Subcutaneous adipose tissue (tissue), 4 donors: ENCODE measurements around the gene LIPJ. TPM values are rescaled to one million over a fixed set of nuclear protein-coding genes. Genes with fewer than 3 reads are reported as not detected.

Experiments
- total RNA-seq, 4 donors: library from RNA; depleted of rRNA; stranded (reverse); fragments of >200 nt; gene quantifications; one replicate each; pipeline ENCODE4 v1.1.0, GENCODE V29; 2016
- TF ChIP-seq, protein P1 (sequence below): fragments of 450-650 bp; IDR thresholded peaks from one replicate; pipeline ENCODE4 v1.5.1; 2016; ENCODE audit warnings: low read depth, mild to moderate bottlenecking, control low read depth, antibody characterized with exemption, moderate library complexity

LIPJ gene
- total RNA-seq, 4 donors from 2014 or later: 0.17 to 2.2 (median 0.75) TPM; not detected in 1

DNA sequence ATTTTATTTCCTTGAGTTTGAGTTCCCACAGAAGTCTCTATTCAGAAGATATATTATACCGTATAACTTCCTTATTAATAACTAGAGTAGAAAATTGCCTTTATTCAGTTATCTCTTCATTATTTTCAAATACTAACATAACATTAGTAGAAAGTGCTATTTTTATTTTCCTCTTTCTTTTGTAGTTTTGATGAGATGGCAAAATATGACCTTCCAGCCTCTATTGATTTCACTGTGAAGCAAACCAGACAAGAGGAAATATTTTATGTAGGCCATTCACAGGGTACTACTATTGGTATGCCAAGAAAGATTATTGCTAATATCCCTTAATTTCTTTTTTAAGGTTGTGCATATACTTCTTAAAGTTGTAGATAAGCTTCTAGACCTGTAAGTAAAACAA is 7.9 kb downstream of the LIPJ start:
- TF ChIP-seq, protein P1, sequence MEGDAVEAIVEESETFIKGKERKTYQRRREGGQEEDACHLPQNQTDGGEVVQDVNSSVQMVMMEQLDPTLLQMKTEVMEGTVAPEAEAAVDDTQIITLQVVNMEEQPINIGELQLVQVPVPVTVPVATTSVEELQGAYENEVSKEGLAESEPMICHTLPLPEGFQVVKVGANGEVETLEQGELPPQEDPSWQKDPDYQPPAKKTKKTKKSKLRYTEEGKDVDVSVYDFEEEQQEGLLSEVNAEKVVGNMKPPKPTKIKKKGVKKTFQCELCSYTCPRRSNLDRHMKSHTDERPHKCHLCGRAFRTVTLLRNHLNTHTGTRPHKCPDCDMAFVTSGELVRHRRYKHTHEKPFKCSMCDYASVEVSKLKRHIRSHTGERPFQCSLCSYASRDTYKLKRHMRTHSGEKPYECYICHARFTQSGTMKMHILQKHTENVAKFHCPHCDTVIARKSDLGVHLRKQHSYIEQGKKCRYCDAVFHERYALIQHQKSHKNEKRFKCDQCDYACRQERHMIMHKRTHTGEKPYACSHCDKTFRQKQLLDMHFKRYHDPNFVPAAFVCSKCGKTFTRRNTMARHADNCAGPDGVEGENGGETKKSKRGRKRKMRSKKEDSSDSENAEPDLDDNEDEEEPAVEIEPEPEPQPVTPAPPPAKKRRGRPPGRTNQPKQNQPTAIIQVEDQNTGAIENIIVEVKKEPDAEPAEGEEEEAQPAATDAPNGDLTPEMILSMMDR: no peak

DNA sequence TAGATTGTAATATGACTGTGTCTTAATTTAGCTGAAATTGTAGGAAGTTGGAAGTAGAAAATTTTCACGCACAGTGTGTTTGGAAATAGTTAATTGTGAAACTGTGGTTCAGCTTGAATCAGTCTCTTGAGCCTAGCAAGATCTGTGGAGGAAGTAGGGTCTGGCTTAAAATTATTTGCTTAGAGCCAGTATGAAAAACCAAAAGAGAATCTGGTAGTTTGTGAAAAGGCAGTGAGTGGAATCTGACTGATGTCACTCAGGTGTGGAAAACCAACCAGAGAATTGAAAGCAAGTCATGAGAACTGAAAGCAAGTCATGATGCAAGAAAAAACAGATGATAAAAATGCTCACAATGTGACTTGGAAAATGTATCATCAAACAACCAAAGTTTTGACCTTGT is 11.5 kb downstream of the LIPJ start:
- TF ChIP-seq, protein P1: no peak

DNA sequence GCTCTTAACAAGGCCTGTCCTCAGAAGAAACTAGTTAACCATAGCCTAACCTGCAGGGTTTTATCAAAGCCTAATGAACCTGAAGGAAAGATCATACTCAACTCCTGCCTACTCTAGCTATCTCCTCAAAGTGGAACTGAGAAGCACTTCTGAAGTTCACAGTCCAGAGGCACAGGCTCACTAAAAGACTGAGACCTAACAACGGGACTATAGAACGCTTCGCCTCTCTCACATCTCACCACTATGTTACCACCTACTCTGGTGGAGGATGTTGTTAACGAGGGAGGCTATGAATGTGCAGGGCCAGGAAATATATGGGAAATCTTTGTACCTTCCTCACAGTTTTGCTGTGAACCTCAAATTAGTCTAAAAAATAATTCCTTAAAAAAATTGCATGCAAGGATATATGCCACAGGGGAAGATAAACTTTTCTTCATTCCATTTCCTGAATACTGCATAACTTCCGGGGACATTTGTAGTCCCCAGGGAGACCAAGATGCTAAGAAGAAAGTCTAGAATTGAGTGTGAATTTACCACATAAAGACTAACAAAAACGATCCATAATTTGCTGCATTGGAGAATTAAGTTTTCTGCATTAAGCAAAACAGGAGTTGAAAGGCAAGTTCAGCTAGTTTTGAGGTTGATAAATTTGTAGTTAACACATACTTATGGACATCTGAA is 21.6 kb downstream of the LIPJ start:
- TF ChIP-seq, protein P1: no peak

DNA sequence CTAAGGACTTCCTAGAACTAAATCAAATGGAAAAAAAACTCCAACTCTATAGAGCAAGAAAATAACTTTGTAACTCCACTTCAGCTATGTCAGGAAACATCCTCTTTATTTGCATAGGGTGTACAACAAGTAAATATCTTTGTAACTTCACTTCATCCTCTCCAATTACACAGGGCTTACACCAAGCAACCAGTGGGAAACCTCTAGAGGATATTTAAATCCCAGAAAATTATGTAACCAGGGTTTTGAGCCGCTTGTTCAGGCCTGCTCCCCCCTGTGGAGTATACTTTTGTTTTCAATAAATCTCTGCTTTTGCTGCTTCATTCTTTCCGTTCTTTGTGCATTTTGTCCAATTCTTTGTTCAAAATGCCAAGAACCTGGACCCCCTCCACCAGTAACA is 22.2 kb downstream of the LIPJ start:
- TF ChIP-seq, protein P1: no peak

DNA sequence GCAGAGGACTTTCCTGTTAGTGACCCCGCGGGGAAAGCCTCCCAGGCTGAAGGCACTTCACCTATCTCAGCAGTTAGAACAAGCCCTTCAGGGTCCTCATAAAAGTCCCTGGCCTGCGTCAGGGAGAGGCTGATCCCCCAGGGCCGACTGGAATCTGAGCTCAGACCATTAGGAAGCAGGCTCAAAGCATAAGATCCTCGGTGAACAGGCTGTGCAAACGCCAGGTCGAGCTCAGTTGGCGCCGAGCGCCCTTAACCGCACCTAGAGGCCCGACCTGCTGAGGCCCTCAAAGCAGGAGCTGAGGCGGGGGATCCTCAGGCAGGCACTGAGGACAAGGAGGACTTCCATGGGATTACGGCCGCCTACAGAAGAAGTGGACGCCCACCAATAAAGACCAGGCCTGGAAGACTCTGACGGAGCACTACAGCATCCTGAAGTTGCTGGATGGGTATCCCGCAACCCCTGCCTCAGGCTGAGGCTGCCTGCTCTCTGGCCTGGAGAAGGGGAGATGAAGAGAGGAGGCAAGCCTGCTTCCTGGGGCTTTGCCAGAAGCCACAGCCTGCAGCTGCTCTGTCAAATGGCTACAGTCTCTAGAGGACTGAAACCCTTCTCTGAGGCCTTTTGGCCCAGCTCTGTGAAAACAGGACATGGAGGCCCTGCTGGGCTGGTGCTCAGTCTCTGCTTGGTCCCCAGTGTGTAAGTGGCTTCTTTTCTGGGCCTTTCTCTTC is 29.9 kb downstream of the LIPJ start:
- TF ChIP-seq, protein P1: no peak

DNA sequence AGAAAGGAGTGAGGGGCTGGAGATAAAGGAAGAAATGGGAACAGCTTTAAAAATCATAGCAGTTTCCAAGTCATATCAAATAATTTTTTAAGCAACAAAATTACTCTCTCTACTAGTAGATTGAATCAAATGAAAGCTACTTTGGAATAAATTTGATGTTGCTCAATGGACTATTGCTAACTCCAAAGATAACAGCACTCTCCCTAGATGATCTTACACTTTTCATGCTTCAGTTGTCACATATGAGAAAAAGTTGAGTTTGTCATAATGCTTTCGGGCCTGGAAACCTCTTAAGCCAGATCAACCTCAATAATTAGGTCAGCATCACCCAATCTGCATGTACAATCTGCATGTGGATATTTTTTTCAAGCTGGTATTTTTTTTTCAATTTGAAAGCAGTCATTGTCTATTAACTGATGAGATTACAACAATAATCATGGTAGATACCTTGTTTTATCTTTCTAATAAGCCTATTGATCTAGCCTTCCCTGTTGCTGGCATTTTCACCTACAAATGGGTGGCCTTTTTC is 31.3 kb downstream of the LIPJ start:
- TF ChIP-seq, protein P1: no peak

DNA sequence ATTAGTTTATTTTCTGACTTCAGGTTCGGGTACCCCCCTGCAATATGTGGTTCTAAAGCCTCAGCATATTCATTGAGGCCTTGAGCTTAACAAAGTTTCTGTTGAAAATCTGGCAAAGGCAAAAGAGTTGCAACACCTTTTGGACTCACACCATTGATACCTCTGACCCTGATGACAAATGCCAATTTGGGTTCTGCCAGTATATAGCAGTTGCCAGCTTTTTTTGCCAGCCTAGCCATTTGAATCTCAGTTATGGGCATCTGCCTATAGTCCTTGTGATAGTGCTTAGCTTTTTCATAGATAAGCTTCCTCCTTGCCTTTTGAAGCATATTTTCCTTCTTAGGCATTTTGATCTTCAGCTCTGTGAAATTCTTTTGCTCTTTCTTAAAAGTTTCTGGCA is 31.9 kb downstream of the LIPJ start:
- TF ChIP-seq, protein P1: no peak
